Suprapubic skin (tissue), 3 donors: ENCODE data around the gene LMX1A.

ENCODE experiments used
- EP300 ChIP-seq: sonication (generic); formaldehyde crosslinking; IDR thresholded peaks from one replicate; pipeline ENCODE4 v1.6.1; 2017; ENCODE audit warnings: antibody characterized with exemption
- POLR2A ChIP-seq, 2 donors: fragments of 450-650 bp; IDR thresholded peaks; one replicate each; pipeline ENCODE4 v1.6.1; 2017; ENCODE audit warnings: antibody characterized with exemption in 2 of 2, mild to moderate bottlenecking in 2 of 2, moderate library complexity in 2 of 2
- TF ChIP-seq, protein P1 (sequence below), 2 donors: fragments of 200-600 bp in 1 of 2; fragments of 450-650 bp in 1 of 2; sonication (generic) in 1 of 2; IDR thresholded peaks; one replicate each; pipeline ENCODE4 v1.5.1; 2016 to 2019; ENCODE audit warnings: antibody characterized with exemption in 2 of 2, mild to moderate bottlenecking in 1 of 2, moderate library complexity in 1 of 2

DNA sequence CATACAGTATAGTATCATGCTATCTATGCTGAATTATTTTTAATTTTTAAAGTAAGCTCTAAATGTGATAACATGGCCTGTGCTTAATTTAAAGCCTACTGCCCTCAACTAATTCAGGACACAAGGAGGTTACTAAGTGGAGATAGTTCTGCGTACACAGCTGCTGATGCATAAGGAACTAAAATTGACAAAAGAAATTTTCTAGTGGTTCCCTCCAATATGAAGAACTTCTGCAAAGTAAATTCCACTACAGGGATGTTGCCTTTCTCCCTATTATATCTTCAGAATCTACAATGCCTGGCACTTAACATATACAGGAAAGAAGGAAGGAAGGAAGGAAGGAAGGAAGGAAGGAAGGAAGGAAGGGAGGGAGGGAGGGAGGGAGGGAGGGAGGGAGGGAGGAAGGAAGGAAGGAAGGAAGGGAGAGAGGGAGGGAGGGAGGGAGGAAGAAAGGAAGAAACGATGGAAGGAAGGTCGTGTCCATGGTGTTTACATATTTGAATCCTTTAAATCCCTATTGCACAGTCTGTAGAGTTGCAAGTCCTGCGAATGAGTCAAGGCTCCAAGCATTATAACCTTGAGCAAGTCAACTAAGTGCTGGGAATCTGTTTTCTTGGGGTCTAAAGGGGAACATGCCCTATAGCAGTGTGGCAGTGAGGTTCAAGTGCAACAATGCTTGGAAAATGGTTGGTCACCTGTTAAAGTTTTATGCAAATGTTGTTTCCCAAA lies 171.2 kb downstream of the LMX1A start:
- TF ChIP-seq POLR2A (IDR thresholded peaks at IDR 0.05) (no peak), EP300 (no peak)
- TF ChIP-seq, protein P1, sequence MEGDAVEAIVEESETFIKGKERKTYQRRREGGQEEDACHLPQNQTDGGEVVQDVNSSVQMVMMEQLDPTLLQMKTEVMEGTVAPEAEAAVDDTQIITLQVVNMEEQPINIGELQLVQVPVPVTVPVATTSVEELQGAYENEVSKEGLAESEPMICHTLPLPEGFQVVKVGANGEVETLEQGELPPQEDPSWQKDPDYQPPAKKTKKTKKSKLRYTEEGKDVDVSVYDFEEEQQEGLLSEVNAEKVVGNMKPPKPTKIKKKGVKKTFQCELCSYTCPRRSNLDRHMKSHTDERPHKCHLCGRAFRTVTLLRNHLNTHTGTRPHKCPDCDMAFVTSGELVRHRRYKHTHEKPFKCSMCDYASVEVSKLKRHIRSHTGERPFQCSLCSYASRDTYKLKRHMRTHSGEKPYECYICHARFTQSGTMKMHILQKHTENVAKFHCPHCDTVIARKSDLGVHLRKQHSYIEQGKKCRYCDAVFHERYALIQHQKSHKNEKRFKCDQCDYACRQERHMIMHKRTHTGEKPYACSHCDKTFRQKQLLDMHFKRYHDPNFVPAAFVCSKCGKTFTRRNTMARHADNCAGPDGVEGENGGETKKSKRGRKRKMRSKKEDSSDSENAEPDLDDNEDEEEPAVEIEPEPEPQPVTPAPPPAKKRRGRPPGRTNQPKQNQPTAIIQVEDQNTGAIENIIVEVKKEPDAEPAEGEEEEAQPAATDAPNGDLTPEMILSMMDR (IDR thresholded peaks at IDR 0.05), result no peak
